HEK293 (cell line): ENCODE measurements around the gene TMEM167A.

ENCODE experiments used
- KLF7 ChIP-seq: fragments of 450-650 bp; formaldehyde crosslinking; IDR thresholded peaks from 2 replicates; pipeline ENCODE4 v1.5.1; 2016; ENCODE audit warnings: missing biosample characterization, missing genetic modification characterization, borderline replicate concordance
- MEIS1 ChIP-seq: sonication (generic); formaldehyde crosslinking; IDR thresholded peaks from 2 replicates; pipeline ENCODE4 v1.8.1; 2022; ENCODE audit warnings: missing genetic modification reagents, mild to moderate bottlenecking, borderline replicate concordance
- MYNN ChIP-seq: fragments of 450-650 bp; formaldehyde crosslinking; IDR thresholded peaks from 2 replicates; pipeline ENCODE4 v1.5.1; 2016; ENCODE audit warnings: missing biosample characterization, missing genetic modification characterization, borderline replicate concordance
- OSR2 ChIP-seq: fragments of 450-650 bp; formaldehyde crosslinking; IDR thresholded peaks from 2 replicates; pipeline ENCODE4 v1.5.1; 2016; ENCODE audit warnings: missing biosample characterization, missing genetic modification characterization
- OVOL3 ChIP-seq: fragments of 450-650 bp; formaldehyde crosslinking; IDR thresholded peaks from 2 replicates; pipeline ENCODE4 v1.5.1; 2016; ENCODE audit warnings: missing biosample characterization, missing genetic modification characterization
- REPIN1 ChIP-seq: fragments of 450-650 bp; formaldehyde crosslinking; IDR thresholded peaks from 2 replicates; pipeline ENCODE4 v1.5.1; 2017; ENCODE audit warnings: missing biosample characterization, missing genetic modification characterization, low read depth
- SCRT1 ChIP-seq: fragments of 450-650 bp; formaldehyde crosslinking; IDR thresholded peaks from 2 replicates; pipeline ENCODE4 v1.5.1; 2016; ENCODE audit warnings: missing biosample characterization, missing genetic modification characterization, borderline replicate concordance
- SP2 ChIP-seq: fragments of 450-650 bp; formaldehyde crosslinking; IDR thresholded peaks from 2 replicates; pipeline ENCODE4 v1.5.1; 2016; ENCODE audit warnings: missing biosample characterization, missing genetic modification characterization
- SP3 ChIP-seq: fragments of 450-650 bp; formaldehyde crosslinking; IDR thresholded peaks from 2 replicates; pipeline ENCODE4 v1.5.1; 2016; ENCODE audit warnings: missing biosample characterization, missing genetic modification characterization
- SP7 ChIP-seq: fragments of 450-650 bp; formaldehyde crosslinking; IDR thresholded peaks from 2 replicates; pipeline ENCODE4 v1.5.1; 2016; ENCODE audit warnings: missing biosample characterization, missing genetic modification characterization
- WT1 ChIP-seq: fragments of 450-650 bp; formaldehyde crosslinking; IDR thresholded peaks from 2 replicates; pipeline ENCODE4 v1.5.1; 2016; ENCODE audit warnings: missing biosample characterization, missing genetic modification characterization
- YY1 ChIP-seq: fragments of 450-650 bp; formaldehyde crosslinking; IDR thresholded peaks from 2 replicates; pipeline ENCODE4 v1.5.1; 2018; ENCODE audit warnings: missing biosample characterization, missing genetic modification characterization
- ZBTB48 ChIP-seq: fragments of 450-650 bp; formaldehyde crosslinking; IDR thresholded peaks from 2 replicates; pipeline ENCODE4 v1.5.1; 2016; ENCODE audit warnings: missing biosample characterization, missing genetic modification characterization
- ZBTB7A ChIP-seq: fragments of 450-650 bp; formaldehyde crosslinking; IDR thresholded peaks from 2 replicates; pipeline ENCODE4 v1.5.1; 2016; ENCODE audit warnings: low read depth, missing biosample characterization, missing genetic modification characterization
- ZFHX2 ChIP-seq: fragments of 450-650 bp; formaldehyde crosslinking; conservative IDR thresholded peaks from 2 replicates; pipeline ENCODE4 v1.5.1; 2016; ENCODE audit warnings: missing biosample characterization, missing genetic modification characterization
- ZNF140 ChIP-seq: fragments of 450-650 bp; formaldehyde crosslinking; IDR thresholded peaks from 2 replicates; pipeline ENCODE4 v1.5.1; 2016; ENCODE audit warnings: missing biosample characterization, missing genetic modification characterization
- ZNF146 ChIP-seq: fragments of 450-650 bp; formaldehyde crosslinking; IDR thresholded peaks from 2 replicates; pipeline ENCODE4 v1.5.1; 2016; ENCODE audit warnings: missing biosample characterization, missing genetic modification characterization
- ZNF174 ChIP-seq: fragments of 450-650 bp; formaldehyde crosslinking; IDR thresholded peaks from 2 replicates; pipeline ENCODE4 v1.5.0; 2017; ENCODE audit warnings: missing biosample characterization, mild to moderate bottlenecking, missing genetic modification characterization
- ZNF184 ChIP-seq: fragments of 450-650 bp; IDR thresholded peaks from 2 replicates; pipeline ENCODE4 v1.5.1; 2018; ENCODE audit warnings: missing biosample characterization, mild to moderate bottlenecking, missing genetic modification characterization
- ZNF221 ChIP-seq: fragments of 450-650 bp; formaldehyde crosslinking; IDR thresholded peaks from 2 replicates; pipeline ENCODE4 v1.5.1; 2017; ENCODE audit warnings: missing biosample characterization, missing genetic modification characterization, borderline replicate concordance
- ZNF311 ChIP-seq: fragments of 450-650 bp; formaldehyde crosslinking; IDR thresholded peaks from 2 replicates; pipeline ENCODE4 v1.5.1; 2017; ENCODE audit warnings: missing biosample characterization, missing genetic modification characterization, borderline replicate concordance
- ZNF324 ChIP-seq: fragments of 450-650 bp; formaldehyde crosslinking; IDR thresholded peaks from 2 replicates; pipeline ENCODE4 v1.5.1; 2016; ENCODE audit warnings: missing biosample characterization, missing genetic modification characterization
- ZNF341 ChIP-seq: fragments of 450-650 bp; formaldehyde crosslinking; IDR thresholded peaks from 2 replicates; pipeline ENCODE4; 2016; ENCODE audit warnings: low read depth, missing biosample characterization, missing genetic modification characterization
- ZNF404 ChIP-seq: fragments of 450-650 bp; formaldehyde crosslinking; IDR thresholded peaks from 2 replicates; pipeline ENCODE4 v1.5.1; 2017; ENCODE audit warnings: missing biosample characterization, missing genetic modification characterization
- ZNF416 ChIP-seq: fragments of 450-650 bp; formaldehyde crosslinking; IDR thresholded peaks from 2 replicates; pipeline ENCODE4 v1.5.1; 2016; ENCODE audit warnings: missing biosample characterization, missing genetic modification characterization
- ZNF433 ChIP-seq: fragments of 450-650 bp; formaldehyde crosslinking; IDR thresholded peaks from 2 replicates; pipeline ENCODE4 v1.5.1; 2016; ENCODE audit warnings: missing biosample characterization, missing genetic modification characterization, low read depth
- ZNF555 ChIP-seq: fragments of 450-650 bp; formaldehyde crosslinking; conservative IDR thresholded peaks from 2 replicates; pipeline ENCODE4 v1.5.1; 2017; ENCODE audit warnings: missing biosample characterization, mild to moderate bottlenecking, missing genetic modification characterization, inconsistent platforms
- ZNF558 ChIP-seq: fragments of 450-650 bp; formaldehyde crosslinking; IDR thresholded peaks from 2 replicates; pipeline ENCODE4 v1.5.1; 2016; ENCODE audit warnings: missing biosample characterization, missing genetic modification characterization
- ZNF596 ChIP-seq: fragments of 450-650 bp; IDR thresholded peaks from 2 replicates; pipeline ENCODE4 v1.5.0; 2018; ENCODE audit warnings: missing biosample characterization, mild to moderate bottlenecking, missing genetic modification characterization, moderate library complexity
- ZNF621 ChIP-seq: fragments of 450-650 bp; formaldehyde crosslinking; IDR thresholded peaks from 2 replicates; pipeline ENCODE4 v1.5.1; 2017; ENCODE audit warnings: missing biosample characterization, missing genetic modification characterization
- ZNF624 ChIP-seq: fragments of 450-650 bp; formaldehyde crosslinking; IDR thresholded peaks from 2 replicates; pipeline ENCODE4 v1.5.1; 2017; ENCODE audit warnings: missing biosample characterization, missing genetic modification characterization
- ZNF658 ChIP-seq: fragments of 450-650 bp; formaldehyde crosslinking; IDR thresholded peaks from 2 replicates; pipeline ENCODE4; 2016; ENCODE audit warnings: missing biosample characterization, missing genetic modification characterization
- ZNF76 ChIP-seq: fragments of 450-650 bp; formaldehyde crosslinking; IDR thresholded peaks from 2 replicates; pipeline ENCODE4; 2016; ENCODE audit warnings: low read depth, missing biosample characterization, missing genetic modification characterization, borderline replicate concordance
- ZSCAN30 ChIP-seq: fragments of 450-650 bp; IDR thresholded peaks from 2 replicates; pipeline ENCODE4 v1.5.1; 2018; ENCODE audit warnings: missing biosample characterization, mild to moderate bottlenecking, missing genetic modification characterization, moderate library complexity
- TF ChIP-seq, protein P1 (sequence below): fragments of 450-650 bp; formaldehyde crosslinking; IDR thresholded peaks from 2 replicates; pipeline ENCODE4 v1.5.1; 2016; ENCODE audit warnings: missing biosample characterization, missing genetic modification characterization
- TF ChIP-seq, protein P2 (sequence below): IDR thresholded peaks from 2 replicates; pipeline ENCODE4 v1.6.1; 2011; ENCODE audit warnings: mild to moderate bottlenecking, low read depth, low read length, borderline replicate concordance
- TF ChIP-seq, protein P3 (sequence below): fragments of 450-650 bp; formaldehyde crosslinking; IDR thresholded peaks from 2 replicates; pipeline ENCODE4 v1.5.1; 2016; ENCODE audit warnings: missing biosample characterization, missing genetic modification characterization
- TF ChIP-seq, protein P4 (sequence below): fragments of 450-650 bp; IDR thresholded peaks from 2 replicates; pipeline ENCODE4 v1.5.1; 2018; ENCODE audit warnings: missing biosample characterization, missing genetic modification characterization

Gene TMEM167A

DNA sequence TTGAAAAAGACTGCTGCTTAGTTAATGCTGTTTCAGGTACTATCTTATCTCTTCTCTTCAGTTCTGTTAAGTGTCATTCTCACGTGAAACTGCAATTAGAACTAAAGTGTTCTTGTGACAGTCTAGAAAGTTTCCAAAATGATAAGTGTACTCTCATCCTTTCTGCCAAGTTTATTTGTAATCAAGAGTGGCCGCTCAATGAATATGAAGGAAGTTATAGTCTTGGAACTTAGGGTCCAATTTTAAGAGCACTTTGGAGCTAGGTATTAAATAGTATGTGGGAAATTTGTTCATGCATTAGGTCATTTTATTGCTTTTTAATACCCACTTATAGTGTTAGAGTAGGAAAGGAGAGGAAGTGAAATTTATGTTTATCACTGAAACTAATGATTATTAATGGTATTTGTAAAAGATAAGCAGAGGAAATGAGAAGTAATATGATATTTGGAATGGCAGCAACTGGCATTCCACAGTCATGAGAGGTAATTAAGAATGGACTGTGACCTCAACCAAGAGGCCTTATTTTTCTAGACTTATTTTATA lies 20.6 kb upstream of the TMEM167A start (continued):
- TF ChIP-seq MEIS1 (CRISPR knock-in tag) (no peak), ZSCAN30 (no peak), ZBTB48 (tag by site-specific recombination) (peak; percentile 51; the same call in 1 of the 2 replicates), ZNF140 (tag by site-specific recombination) (no peak), ZNF404 (tag by site-specific recombination) (no peak), YY1 (tag by site-specific recombination) (no peak; the same call in 1 of the 2 replicates), ZNF558 (tag by site-specific recombination) (peak; percentile 86), KLF7 (0 out of 2 replicates have a peak, but pooled peaks have one; percentile 53), ZNF341 (tag by site-specific recombination) (no peak), WT1 (peak; percentile 82), REPIN1 (tag by site-specific recombination) (no peak), ZNF311 (tag by site-specific recombination) (no peak), ZNF624 (tag by site-specific recombination) (no peak), ZNF596 (tag by site-specific recombination) (no peak), SP3 (tag by site-specific recombination) (peak; percentile 65), ZNF174 (peak; percentile 55; the same call in 1 of the 2 replicates), OSR2 (tag by site-specific recombination) (peak; percentile 96), OVOL3 (tag by site-specific recombination) (peak; percentile 52; the same call in 1 of the 2 replicates), ZNF146 (tag by site-specific recombination) (peak; percentile 34; the same call in 1 of the 2 replicates), ZBTB7A (tag by site-specific recombination) (peak; percentile 85; the same call in 1 of the 2 replicates), ZNF416 (tag by site-specific recombination) (no peak), ZFHX2 (no peak), ZNF658 (tag by site-specific recombination) (no peak), SCRT1 (tag by site-specific recombination) (peak; percentile 48; the same call in 1 of the 2 replicates), ZNF221 (tag by site-specific recombination) (no peak), ZNF76 (tag by site-specific recombination) (peak; percentile 66), ZNF324 (tag by site-specific recombination) (peak; percentile 66; the same call in 1 of the 2 replicates), ZNF555 (tag by site-specific recombination) (no peak), ZNF433 (tag by site-specific recombination) (no peak), ZNF184 (no peak), SP2 (tag by site-specific recombination) (peak; percentile 58), MYNN (tag by site-specific recombination) (peak; percentile 48; the same call in 1 of the 2 replicates), SP7 (tag by site-specific recombination) (peak; percentile 100), ZNF621 (tag by site-specific recombination) (peak; percentile 85; the same call in 1 of the 2 replicates)
- TF ChIP-seq, protein P1, sequence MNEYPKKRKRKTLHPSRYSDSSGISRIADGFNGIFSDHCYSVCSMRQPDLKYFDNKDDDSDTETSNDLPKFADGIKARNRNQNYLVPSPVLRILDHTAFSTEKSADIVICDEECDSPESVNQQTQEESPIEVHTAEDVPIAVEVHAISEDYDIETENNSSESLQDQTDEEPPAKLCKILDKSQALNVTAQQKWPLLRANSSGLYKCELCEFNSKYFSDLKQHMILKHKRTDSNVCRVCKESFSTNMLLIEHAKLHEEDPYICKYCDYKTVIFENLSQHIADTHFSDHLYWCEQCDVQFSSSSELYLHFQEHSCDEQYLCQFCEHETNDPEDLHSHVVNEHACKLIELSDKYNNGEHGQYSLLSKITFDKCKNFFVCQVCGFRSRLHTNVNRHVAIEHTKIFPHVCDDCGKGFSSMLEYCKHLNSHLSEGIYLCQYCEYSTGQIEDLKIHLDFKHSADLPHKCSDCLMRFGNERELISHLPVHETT (tag by site-specific recombination), result peak; percentile 96
- TF ChIP-seq, protein P2, sequence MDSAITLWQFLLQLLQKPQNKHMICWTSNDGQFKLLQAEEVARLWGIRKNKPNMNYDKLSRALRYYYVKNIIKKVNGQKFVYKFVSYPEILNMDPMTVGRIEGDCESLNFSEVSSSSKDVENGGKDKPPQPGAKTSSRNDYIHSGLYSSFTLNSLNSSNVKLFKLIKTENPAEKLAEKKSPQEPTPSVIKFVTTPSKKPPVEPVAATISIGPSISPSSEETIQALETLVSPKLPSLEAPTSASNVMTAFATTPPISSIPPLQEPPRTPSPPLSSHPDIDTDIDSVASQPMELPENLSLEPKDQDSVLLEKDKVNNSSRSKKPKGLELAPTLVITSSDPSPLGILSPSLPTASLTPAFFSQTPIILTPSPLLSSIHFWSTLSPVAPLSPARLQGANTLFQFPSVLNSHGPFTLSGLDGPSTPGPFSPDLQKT, result no peak
- TF ChIP-seq, protein P3, sequence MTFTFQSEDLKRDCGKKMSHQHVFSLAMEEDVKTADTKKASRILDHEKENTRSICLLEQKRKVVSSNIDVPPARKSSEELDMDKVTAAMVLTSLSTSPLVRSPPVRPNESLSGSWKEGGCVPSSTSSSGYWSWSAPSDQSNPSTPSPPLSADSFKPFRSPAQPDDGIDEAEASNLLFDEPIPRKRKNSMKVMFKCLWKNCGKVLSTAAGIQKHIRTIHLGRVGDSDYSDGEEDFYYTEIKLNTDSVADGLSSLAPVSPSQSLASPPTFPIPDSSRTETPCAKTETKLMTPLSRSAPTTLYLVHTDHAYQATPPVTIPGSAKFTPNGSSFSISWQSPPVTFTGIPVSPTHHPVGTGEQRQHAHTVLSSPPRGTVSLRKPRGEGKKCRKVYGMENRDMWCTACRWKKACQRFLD (tag by site-specific recombination), result no peak
- TF ChIP-seq, protein P4, sequence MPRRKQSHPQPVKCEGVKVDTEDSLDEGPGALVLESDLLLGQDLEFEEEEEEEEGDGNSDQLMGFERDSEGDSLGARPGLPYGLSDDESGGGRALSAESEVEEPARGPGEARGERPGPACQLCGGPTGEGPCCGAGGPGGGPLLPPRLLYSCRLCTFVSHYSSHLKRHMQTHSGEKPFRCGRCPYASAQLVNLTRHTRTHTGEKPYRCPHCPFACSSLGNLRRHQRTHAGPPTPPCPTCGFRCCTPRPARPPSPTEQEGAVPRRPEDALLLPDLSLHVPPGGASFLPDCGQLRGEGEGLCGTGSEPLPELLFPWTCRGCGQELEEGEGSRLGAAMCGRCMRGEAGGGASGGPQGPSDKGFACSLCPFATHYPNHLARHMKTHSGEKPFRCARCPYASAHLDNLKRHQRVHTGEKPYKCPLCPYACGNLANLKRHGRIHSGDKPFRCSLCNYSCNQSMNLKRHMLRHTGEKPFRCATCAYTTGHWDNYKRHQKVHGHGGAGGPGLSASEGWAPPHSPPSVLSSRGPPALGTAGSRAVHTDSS (tag by site-specific recombination), result 0 out of 2 replicates have a peak, but pooled peaks have one; percentile 22
